Measurements from ENCODE around the gene GIPC1.
"Not testable (repeated sequence)": the region's sequence is repeated elsewhere in the genome, so short reads cannot be mapped to it uniquely, and the experiment has no call there.

The GIPC1 gene

DNA sequence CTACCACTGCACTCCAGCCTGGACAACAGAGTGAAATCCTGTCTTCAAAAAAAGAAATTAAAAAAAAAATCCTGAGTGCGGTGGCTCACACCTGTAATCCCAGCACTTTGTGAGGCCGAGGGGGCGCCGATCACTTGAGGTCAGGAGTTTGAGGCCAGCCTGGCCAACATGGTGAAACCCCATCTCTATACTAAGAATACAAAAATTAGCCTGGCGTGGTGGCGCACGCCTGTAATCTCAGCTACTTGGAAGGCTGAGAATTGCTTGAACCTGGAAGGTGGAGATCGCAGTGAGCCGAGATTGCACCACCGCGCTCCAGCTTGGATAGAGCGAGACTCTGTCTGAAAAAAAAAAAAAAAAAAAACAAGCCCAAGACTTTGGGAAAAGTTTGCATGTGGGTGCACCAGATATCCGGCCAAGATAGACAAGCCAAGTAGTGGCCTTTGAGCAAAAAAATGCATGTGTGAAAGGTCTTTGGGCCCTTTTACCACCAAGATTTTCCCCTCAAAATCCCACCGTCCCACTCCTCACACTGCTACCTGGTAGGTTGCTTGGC lies 16.6 kb upstream of the GIPC1 start:
- no peak for ATAC-seq (ENCODE audit: low read depth)
- no peaks in the 10 kb centered on the region for H3K9me3 Mint-ChIP-seq
- H3K36me3 Mint-ChIP-seq: peaks cover 14% of the 10 kb centered on the region
- no peak overlapping the region for H3K4me3 Mint-ChIP-seq
- H3K27ac Mint-ChIP-seq: no peak overlapping the region
- DNase-seq (ENCODE audit: low spot score in 2 of 2): no peak
- no peaks in the 10 kb centered on the region for H3K27me3 Mint-ChIP-seq
- peaks cover 23% of the 10 kb centered on the region for H3K4me1 Mint-ChIP-seq

DNA sequence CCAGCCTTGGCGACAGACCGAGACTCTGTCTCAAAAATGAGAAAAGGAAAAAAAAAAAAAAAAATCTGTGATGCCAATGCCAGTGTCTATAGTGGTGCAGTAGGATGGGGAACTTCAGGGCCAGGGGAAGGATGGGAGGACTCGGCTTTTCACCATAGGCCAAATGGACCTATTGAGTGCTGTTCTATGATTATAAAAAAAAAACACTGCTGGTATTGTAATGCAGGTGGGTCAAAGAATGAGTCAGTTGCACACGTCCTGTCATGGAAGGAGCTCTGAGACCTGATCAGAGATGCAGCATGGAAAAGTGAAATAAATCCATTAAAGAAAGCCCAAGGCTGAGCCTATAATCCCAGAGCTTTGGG lies 15.3 kb upstream of the GIPC1 start:
- Mint-ChIP-seq H3K36me3 (peaks cover 9% of the 10 kb centered on the region), H3K4me3 (no peak overlapping the region), H3K27ac (no peak overlapping the region), H3K27me3 (no peaks in the 10 kb centered on the region), H3K4me1 (peaks cover 13% of the 10 kb centered on the region), H3K9me3 (no peaks in the 10 kb centered on the region)
- ATAC-seq (ENCODE audit: low read depth) (no peak), DNase-seq (ENCODE audit: low spot score in 2 of 2) (no peak)

- Mint-ChIP-seq H3K27ac (no peak overlapping the region), H3K4me1 (peaks cover 12% of the 10 kb centered on the region), H3K4me3 (no peak overlapping the region), H3K27me3 (no peaks in the 10 kb centered on the region), H3K36me3 (peaks cover 8% of the 10 kb centered on the region), H3K9me3 (no peaks in the 10 kb centered on the region)
- no peak for ATAC-seq (ENCODE audit: low read depth)
- no peak for DNase-seq (ENCODE audit: low spot score in 2 of 2)
Measured at GRCh38 chr19:14510311-14511228, 14.6 kb upstream of the GIPC1 start.

DNA sequence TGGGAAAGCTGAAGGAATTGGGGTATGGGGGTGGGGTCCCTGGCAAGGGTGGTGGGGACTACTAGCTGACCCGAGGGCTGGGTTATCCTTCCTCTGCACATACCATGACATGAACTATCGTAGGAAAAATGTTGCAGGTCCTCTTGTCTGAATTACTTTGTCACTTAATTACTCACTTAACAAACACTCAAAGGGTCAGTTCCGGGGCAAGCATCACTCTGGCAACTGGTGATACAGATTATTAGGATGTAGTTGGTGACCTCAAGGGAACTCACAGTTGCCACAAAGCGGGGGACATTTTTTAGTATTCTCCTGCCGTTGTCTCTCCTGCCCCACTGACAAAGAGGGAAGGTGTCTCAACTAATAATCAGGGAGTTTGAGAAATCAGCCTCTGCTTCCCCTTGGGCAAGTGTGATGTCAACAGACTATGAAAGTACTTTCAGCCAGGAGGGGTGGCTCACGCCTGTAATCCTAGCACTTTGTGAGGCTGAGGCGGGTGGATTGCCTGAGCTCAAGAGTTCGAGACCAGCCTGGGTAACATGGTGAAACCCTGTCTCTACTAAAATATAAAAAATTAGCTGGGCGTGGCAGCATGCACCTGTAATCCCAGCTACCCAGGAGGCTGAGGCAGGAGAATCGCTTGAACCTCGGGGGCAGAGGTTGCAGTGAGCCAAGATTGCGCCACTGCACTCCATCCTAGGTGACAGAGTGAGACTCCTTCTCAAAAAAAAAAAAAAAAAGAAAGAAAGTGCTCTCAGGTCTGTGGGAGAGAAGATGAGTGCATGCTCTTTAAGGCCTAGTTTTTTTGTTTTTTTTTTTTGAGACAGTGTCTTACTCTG lies 12.0 kb upstream of the GIPC1 start:
- Mint-ChIP-seq H3K27ac (no peak overlapping the region), H3K27me3 (peaks cover 11% of the 10 kb centered on the region), H3K4me1 (peaks cover 11% of the 10 kb centered on the region)

DNA sequence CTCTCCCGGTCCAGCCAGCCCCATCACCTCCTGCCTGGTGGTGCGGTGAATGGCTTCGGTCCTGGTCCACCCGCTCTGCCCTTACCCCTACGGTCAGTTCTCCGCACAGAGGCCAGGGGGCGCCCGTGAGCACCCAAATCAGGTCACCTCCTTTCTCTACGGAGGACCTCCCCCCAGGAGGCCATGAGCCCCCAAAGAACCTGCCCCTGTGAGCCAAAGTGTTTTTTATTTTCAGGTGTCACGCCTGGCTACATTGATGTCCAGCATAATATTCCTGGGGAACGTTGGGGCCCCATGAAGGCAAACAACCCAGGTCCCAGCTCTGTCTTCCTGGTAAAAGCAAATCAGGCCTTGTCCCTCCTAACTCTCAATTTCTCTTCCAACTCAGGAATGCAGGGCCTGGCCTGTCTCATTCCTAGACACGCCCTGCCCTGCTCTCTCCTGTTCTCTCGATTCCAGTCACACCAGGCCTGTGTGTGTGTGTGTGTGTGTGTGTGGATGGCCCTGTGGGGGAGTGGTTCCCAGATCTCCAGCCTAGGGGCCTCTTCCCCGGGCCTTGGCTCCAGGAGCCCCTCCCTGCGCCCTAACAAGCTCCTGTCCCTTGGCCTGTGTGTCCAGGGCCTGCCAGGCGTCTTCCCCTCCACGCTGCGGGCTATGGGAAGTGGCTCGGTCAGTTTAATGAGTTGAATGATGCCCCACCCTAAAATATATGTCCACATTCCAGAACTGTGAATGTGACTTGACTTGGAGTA lies 9.7 kb upstream of the GIPC1 start:
- Mint-ChIP-seq H3K36me3 (no peaks in the 10 kb centered on the region), H3K4me3 (no peak overlapping the region), H3K27ac (no peak overlapping the region), H3K9me3 (no peaks in the 10 kb centered on the region), H3K27me3 (peaks cover 11% of the 10 kb centered on the region), H3K4me1 (peaks cover 11% of the 10 kb centered on the region)
- DNase-seq (ENCODE audit: low spot score in 2 of 2): peak; percentile 52 to 55
- peak; percentile 82 for ATAC-seq (ENCODE audit: low read depth)

More for the DNA sequence above, 12.0 kb upstream of the GIPC1 start:
- Mint-ChIP-seq H3K9me3 (no peaks in the 10 kb centered on the region), H3K4me3 (no peak overlapping the region), H3K36me3 (no peaks in the 10 kb centered on the region)
- DNase-seq (ENCODE audit: low spot score in 2 of 2): no peak
- ATAC-seq (ENCODE audit: low read depth): no peak

DNA sequence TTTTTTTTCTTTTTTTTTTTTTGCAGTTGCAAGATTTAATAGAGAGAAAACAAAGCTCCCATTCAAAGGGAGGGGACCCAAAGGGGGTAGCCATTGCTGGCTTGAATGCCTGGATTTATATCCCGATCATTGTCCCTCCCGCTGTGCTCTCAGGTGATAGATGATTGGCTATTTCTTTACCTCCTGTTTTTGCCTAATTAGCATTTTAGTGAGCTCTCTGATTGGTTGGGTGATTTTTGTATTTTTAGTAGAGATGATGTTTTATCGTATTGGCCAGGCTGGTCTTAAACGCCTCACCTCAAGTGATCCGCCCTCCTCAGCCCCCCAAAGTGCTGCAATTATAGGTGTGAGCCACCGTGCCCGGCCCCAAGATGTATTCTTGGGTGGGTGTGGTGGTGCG lies 8.6 kb upstream of the GIPC1 start:
- not testable (repeated sequence) for ATAC-seq (ENCODE audit: low read depth); H3K27ac Mint-ChIP-seq; H3K9me3 Mint-ChIP-seq; H3K4me3 Mint-ChIP-seq; DNase-seq (ENCODE audit: low spot score in 2 of 2); H3K36me3 Mint-ChIP-seq
- H3K27me3 Mint-ChIP-seq: peaks cover 11% of the 10 kb centered on the region
- peaks cover 11% of the 10 kb centered on the region for H3K4me1 Mint-ChIP-seq

DNA sequence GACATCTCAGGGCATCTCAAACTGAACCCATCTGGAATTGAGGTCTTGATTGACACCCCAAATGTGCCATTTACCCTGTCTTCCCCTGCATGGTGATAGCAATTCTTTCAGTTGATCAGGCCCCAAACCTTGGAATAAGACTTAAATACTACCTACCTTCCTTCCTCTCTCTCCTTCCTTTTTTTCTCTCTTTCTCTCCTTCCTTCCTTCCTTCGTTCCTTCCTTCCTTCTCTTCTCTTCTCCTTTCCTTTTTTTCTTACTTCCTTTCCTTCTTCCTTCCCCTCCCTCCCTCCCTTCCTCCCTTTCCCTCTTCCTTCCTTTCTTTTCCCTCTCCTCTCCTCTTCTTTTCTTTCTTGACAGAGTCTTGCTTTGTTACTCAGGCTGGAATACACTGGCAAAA lies 7.4 kb upstream of the GIPC1 start:
- DNase-seq (ENCODE audit: low spot score in 2 of 2) (no peak), ATAC-seq (ENCODE audit: low read depth) (no peak)
- peaks cover 11% of the 10 kb centered on the region for H3K4me1 Mint-ChIP-seq
- H3K36me3 Mint-ChIP-seq: no peaks in the 10 kb centered on the region
- H3K4me3 Mint-ChIP-seq: no peak overlapping the region
- H3K27me3 Mint-ChIP-seq: peaks cover 11% of the 10 kb centered on the region
- H3K9me3 Mint-ChIP-seq: no peaks in the 10 kb centered on the region
- no peak overlapping the region for H3K27ac Mint-ChIP-seq

DNA sequence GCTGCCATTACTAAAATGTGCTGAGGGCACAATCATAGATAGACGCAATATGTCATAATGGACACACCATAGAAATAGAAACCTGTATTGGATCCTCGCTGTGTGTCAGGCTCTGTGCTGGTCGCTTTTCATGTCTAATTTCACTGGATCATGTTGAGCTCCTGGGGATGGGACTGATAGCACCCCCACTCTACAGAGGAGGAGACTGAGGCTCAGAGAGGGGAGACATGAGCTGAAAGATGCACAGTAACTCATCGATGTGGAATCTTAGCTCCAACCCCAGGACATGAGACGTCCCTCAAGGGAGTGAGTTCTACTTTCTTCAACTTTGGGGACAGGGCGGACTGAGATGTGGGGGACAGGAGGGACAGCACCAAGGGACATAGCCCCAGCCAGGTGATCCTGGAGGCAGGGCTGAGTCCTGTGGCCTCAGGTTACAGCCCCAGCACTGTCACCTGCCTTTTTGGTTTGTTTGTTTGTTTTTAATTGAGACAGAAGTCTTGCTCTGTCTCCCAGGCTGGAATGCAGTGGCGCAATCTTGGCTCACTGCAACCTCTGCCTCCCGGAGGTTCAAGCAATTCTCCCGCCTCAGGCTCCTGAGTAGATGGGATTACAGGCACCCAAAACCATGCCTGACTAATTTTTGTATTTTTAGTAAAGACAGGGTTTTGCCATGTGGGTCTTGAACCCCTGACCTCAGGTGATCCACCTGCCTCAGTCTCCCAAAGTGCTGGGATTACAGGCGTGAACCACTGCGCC lies 6.6 kb upstream of the GIPC1 start:
- H3K4me3 Mint-ChIP-seq: no peak overlapping the region

DNA sequence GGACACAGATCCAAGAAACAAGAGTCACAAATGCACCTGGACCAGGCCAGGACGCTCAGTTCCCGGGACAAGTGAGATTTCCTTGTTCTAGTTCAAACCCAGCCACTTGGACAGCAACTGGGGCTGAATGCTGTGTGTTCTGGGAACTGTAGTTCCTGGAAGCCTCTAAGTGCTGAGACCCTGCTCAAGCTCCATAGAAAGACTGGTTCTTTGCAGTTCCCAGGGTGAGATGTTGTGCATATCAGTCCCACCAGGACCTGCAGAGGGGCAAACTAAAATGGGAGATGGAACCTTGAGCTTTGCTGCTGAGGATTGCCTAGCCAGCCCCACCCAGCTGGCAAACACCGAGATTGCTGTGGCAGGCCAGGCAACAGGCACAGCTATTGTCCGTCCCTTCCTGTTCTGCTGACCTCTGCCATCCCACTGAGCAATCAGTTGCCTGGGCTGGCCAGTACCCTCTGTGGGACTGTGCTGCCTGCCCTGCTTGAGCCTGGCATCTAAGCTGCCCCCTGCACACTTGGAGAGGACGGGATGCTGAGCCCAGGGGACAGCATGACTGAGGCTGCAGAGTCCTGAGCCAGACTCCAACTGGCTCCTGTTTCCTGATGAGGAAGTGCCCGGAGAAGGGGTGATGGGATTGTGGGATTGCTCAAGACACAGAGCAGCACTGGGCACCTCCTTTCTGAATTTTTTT lies 1.4 kb upstream of the GIPC1 start:
- peaks cover 5% of the 10 kb centered on the region for H3K36me3 Mint-ChIP-seq
- no peak overlapping the region for H3K27ac Mint-ChIP-seq
- H3K9me3 Mint-ChIP-seq: no peaks in the 10 kb centered on the region
- DNase-seq (ENCODE audit: low spot score in 2 of 2) (no peak), ATAC-seq (ENCODE audit: low read depth) (no peak)
- H3K27me3 Mint-ChIP-seq: no peaks in the 10 kb centered on the region
- peaks cover 12% of the 10 kb centered on the region for H3K4me1 Mint-ChIP-seq
- H3K4me3 Mint-ChIP-seq: peak overlapping the region; percentile 80

More for the DNA sequence above, 6.6 kb upstream of the GIPC1 start:
- no peak for ATAC-seq (ENCODE audit: low read depth)
- Mint-ChIP-seq H3K9me3 (no peaks in the 10 kb centered on the region), H3K27ac (no peak overlapping the region), H3K36me3 (no peaks in the 10 kb centered on the region), H3K27me3 (peaks cover 11% of the 10 kb centered on the region), H3K4me1 (peaks cover 11% of the 10 kb centered on the region)
- no peak for DNase-seq (ENCODE audit: low spot score in 2 of 2)

- DNase-seq (ENCODE audit: low spot score in 2 of 2) (no peak), ATAC-seq (ENCODE audit: low read depth) (no peak)
- Mint-ChIP-seq H3K4me1 (peaks cover 12% of the 10 kb centered on the region), H3K4me3 (peak overlapping the region; percentile 80), H3K9me3 (no peaks in the 10 kb centered on the region), H3K36me3 (peaks cover 5% of the 10 kb centered on the region), H3K27me3 (no peaks in the 10 kb centered on the region), H3K27ac (no peak overlapping the region)
Measured at GRCh38 chr19:14496834-14497227, 904 bp upstream of the GIPC1 start.

- H3K27me3 Mint-ChIP-seq: no peaks in the 10 kb centered on the region
- H3K4me1 Mint-ChIP-seq: peaks cover 12% of the 10 kb centered on the region
- H3K36me3 Mint-ChIP-seq: peaks cover 8% of the 10 kb centered on the region
- H3K4me3 Mint-ChIP-seq: peak overlapping the region; percentile 80
- no peak for DNase-seq (ENCODE audit: low spot score in 2 of 2)
- no peak for ATAC-seq (ENCODE audit: low read depth)
- H3K27ac Mint-ChIP-seq: no peak overlapping the region
- H3K9me3 Mint-ChIP-seq: no peaks in the 10 kb centered on the region
Measured at GRCh38 chr19:14495672-14496028, 277 bp downstream of the GIPC1 start.

DNA sequence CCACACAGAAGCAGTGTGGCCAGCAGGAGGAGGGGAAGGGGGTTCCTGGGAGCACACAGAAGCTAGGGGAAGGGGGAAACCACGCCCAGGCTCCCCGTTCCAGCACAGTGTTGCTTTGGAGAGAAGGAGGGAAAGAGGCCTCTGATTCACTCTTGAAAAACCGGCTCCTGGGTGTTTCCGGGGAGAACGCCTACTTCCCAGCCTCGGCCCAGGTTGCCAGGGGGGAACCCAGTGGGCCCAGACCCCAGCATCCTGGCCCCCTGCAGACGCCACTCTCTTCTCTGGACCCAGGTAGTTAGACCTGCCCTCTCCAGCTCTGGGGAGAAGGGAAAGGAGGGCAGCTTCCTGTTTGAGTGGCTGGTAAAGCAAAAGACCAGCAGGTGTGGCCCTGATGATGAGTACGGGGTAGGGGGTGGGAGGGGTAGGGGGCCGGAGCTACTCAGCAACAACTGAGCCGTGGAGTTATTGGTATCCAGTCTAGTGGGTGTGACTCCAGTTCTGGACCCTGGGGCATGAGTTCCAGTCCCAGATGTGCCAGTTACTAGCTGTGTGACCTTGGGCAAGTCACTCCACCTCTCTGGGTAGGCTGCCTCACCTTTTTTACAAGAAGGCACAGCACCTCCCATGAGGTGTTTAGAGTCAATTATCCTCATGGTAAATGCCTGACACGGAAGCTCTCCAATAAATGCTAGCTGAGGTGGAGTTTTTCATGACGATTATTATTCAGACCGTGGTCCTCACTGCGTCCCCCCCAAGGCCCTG lies 836 bp downstream of the GIPC1 start:
- ATAC-seq (ENCODE audit: low read depth): no peak
- no peak overlapping the region for H3K27ac Mint-ChIP-seq

More for the DNA sequence above, 836 bp downstream of the GIPC1 start:
- Mint-ChIP-seq H3K36me3 (peaks cover 8% of the 10 kb centered on the region), H3K4me1 (peaks cover 12% of the 10 kb centered on the region), H3K4me3 (peak overlapping the region; percentile 78), H3K27me3 (no peaks in the 10 kb centered on the region), H3K9me3 (no peaks in the 10 kb centered on the region)
- no peak for DNase-seq (ENCODE audit: low spot score in 2 of 2)

Data from memory B cell (primary cell).